HG03439 (cell line): Measurements from ENCODE around the gene MRPS11.
"Not testable (repeated sequence)": the region's sequence is repeated elsewhere in the genome, so short reads cannot be mapped to it uniquely, and the experiment has no call there.

Experiments used
- ATAC-seq: cut with Tn5 transposase; IDR thresholded peaks from one replicate; pipeline ENCODE4 v1.9.1; 2021; ENCODE audit warnings: mild to moderate bottlenecking, moderate library complexity; ENCODE audit not compliant: unreplicated experiment

Gene MRPS11

GRCh38 chr15:88454867-88455810, 12.4 kb upstream of the MRPS11 start:
- ATAC-seq = peak; percentile 80

GRCh38 chr15:88456733-88457132, 10.8 kb upstream of the MRPS11 start:
- no peak for ATAC-seq

DNA sequence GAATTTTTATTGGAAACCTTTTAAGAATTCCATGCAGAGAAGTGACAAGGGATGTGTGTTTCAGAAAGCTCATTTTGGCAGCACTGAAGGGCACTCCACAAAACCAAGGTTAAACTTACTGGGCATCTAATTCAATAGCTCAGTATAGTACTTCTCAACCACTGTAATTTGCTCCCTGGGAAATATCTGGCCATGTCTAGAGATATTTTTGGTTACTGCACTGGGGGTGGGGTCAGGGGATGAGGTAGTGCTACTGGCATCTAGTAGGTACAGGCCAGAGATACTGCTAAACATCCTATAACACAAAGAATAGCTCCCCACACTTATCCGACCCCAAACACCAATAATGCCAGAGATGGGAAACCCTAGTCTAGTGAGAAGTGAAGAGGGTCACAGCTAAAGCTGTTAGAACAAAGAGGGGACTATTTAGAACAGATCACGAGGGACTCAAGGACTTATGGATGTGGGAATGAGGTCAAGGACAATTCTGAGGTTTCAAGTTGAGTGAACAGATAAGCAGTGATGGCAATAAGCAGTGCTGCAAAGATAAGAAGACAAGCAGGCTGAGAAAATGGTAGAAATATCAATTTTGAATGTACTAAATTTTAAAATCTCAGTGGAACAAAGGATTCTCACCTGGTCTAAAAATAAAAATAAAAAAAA, 3.5 kb upstream of the MRPS11 start:
- no peak for ATAC-seq

- no peak for ATAC-seq
These were observed 1.8 kb upstream of the MRPS11 start for GRCh38 chr15:88465633-88466224.

DNA sequence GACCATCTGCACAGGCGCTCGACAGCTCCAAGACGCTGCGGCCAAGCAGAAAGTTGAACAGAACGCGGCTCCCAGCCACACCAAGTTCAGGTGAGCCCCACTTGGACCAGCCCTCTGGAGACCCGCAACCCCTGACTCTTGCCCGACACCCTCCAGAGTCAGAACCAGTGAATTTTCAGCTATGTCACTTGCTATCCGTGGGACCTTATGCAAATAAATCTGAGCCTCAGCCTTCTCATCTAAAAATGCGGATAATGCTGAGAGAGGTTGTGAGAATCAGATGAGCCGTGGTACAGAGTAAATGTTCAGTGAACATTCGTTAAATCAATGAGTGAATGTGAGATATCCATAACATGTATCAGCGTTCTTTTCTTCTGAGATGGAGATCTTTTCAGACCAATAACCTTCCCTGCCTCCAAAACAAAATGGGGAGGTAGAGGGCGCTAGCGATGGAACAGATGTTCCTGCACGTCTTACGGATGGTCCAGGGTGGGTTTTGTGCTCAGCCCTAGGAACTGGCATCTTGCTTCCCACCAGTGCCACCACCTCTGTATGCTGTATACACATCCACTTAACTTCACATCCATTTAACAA, 524 bp downstream of the MRPS11 start:
- ATAC-seq = peak; percentile 21

DNA sequence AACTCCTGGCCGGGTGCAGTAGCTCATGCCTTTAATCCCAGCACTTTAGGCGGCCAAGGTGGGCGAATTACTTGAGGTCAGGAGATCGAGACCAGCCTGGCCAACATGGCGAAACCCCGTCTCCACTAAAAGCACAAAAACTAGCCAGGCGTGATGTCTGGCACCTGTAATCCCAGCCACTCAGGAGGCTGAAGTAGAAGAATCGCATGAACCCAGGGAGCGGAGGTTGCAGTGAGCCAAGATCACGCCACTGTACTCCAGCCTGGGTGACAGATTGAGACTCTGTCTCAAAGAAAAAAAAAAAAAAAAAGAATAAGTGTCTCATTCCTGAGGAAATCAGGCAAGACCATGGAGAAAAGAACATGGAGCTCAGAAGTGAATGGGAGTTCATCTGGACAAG, 1.2 kb downstream of the MRPS11 start:
- not testable (repeated sequence) for ATAC-seq

DNA sequence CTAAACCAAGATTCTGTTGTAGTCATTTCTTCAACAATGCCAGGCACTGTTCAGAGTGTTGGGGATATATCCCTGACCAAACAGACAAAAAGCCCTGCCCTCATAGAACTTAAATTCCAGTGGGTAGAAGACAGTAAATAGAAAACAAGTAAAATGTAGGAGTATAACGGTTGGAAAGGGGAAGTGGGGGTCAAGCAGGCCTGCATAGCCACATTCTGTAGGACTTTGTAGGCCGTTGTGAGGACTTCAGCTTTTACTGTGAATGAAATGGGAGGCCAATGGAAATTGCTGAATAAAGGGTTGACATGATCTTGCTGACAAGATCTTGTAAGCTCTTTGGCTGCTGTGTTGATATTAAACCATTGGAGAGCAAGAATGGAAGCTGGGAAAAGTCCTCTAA, 1.8 kb downstream of the MRPS11 start:
- ATAC-seq = no peak

GRCh38 chr15:88470625-88471372, 3.3 kb downstream of the MRPS11 start:
- ATAC-seq = no peak

DNA sequence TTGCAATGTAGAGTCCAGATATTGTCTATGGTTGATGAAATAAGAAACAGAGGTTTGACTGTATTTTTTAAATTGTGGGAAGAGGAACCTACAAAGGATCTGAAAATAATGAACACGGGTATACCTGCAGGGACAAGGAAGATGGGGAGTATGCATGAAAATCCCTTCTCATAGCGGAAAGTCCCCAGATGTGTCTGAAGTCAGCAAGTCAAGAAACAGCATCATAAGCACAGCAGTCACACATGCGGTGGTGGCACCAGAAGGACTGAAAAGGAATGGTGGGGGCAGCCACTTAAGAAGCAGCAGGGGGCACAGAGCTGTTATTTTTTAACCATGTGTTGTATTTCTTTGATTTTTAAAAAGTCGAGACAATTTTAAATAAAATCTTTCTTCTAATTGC, 4.7 kb downstream of the MRPS11 start:
- ATAC-seq = no peak

DNA sequence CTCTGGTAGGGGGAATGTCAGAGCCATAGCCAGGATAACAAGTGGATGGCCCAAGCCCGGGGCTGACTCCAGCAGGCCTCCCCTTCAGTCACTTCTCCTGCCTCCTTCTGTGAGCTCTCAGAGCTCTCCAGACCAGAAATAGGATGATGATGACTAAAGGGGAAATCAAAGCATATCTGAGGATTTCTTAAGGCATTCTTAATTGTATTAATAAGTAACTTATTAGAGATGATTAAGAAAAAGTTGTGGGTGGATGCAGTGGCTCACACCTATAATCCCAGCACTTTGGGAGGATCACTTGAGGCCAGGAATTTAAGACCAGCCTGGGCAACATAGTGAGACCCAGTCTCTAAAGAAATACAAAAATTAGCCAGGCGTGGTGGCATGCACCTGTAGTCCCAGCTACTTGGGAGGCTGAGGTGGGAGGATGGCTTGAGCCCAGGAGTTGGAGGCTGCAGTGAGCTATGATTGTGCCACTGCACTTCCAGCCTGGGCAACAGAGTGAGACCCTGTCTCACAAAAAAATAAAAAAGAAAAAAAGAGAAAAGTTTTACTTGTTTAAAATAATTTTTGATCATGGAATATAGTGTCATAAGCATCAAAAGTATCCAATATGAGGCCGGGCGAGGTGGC, 6.3 kb downstream of the MRPS11 start:
- ATAC-seq = not testable (repeated sequence)

DNA sequence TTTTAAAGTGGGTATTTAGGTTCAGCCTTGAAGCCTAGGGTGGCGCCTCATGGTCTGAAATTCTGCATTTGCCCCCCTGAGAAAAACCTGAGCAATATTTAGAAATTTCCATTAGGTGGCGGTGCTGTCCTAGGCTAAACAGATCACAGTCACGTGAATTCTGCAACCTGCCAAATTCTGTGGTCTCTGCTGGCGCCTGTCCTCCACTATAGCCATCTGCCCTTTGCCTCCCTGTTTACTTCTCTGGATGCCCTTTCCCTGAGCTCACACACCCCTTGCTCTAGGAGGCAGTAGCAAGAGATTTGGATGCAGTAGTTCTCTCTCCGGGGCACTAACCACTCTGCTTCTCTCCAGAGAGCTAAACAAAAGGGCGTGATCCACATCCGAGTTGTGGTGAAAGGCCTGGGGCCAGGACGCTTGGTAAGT, 9.1 kb downstream of the MRPS11 start:
- ATAC-seq = no peak

GRCh38 chr15:88477126-88477525, 9.6 kb downstream of the MRPS11 start:
- ATAC-seq = no peak

- no peak for ATAC-seq
These were observed 10.4 kb downstream of the MRPS11 start for GRCh38 chr15:88477904-88478303.

DNA sequence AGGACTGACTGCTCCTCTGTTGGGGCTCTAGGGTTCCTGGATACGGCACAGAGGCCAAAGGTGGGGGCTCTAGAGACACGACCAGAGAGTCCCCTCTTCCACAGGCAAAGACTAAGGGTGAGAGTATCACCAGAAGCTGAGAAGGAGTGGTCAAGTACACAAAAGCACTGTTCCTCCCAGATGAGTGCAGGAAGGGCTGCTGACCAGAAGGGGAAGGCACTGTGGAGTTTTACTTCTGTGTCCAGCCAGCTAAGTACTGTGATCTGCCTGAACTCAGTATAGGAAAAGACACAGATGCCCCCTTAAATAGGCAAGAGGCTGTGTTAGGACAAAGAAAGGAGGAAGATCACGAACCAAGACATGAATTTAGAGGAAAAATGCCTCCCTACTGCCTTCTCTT, 11.7 kb downstream of the MRPS11 start:
- no peak for ATAC-seq

- no peak for ATAC-seq
These were observed 13.5 kb downstream of the MRPS11 start for GRCh38 chr15:88480981-88481380.

DNA sequence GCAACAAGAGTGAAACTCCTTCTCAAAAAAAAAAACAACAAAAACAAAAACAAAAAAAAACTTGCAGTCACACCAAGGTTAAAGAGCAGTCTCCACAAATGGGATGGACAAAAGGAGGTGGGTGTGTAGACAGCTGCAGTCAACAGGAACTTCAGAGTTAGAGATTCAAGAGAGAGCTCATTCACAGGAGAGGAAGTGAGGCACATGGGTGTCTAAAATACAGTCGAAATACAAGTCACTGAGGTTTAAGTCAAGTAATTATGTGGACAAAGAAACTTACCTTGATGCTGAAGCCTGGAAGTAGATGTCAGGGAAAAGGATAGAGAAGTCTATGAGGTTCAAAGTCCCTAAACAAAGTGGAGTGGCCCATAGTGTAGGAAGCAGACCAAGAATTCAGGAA, 14.8 kb downstream of the MRPS11 start:
- no peak for ATAC-seq

DNA sequence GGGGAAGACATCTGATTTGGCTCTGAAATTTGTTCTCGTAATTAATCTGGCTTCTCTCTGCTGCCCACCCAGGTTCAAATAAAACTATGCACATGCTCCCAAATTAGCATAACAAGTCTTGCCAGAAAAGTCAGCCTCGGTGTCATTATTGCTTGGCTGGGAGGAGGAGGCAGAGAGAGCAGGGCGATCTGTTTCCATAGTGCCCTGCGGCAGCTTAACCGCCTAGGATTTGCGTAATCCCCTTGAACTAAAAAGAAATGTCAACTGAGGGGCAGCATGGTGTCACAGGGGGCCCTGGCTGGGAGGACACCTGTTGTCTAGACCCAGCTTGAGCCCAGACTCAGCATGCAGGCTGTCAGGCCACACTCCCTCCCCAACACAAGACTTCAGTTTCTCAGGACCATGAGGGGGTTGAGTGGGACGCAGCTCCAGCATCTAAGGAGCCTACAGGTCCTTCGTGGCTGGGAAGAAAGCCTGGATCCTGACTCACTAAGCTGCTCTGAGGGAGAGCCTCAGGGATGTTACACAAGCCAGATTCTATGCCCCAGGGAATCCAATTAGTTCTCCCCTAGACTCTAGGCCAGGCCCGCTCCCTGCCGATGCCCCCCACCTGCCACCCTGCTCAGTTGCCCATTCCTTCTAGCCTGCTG, 17.3 kb downstream of the MRPS11 start:
- no peak for ATAC-seq

- no peak for ATAC-seq
These were observed 19.8 kb downstream of the MRPS11 start for GRCh38 chr15:88487178-88487795.

- no peak for ATAC-seq
These were observed 20.5 kb downstream of the MRPS11 start for GRCh38 chr15:88487796-88488523.
